ENCODE measurements around the gene VSTM5. TPM values are rescaled to one million over a fixed set of nuclear protein-coding genes. Genes with fewer than 3 reads are reported as not detected.

The VSTM5 gene
- polyA plus RNA-seq, 3 donors = not detected

GRCh38 chr11:93814966-93815633 is 35.3 kb downstream of the VSTM5 start:
- no peak for DNase-seq
- intact Hi-C loops (cut with micrococcal nuclease) = no loop called here
- H3K4me1 ChIP-seq (ENCODE audit: control insufficient read depth in 1 of 2, insufficient read depth in 2 of 2, low read length in 2 of 2) = no peaks in the 10 kb centered on the region
- no peak overlapping the region for H3K27ac ChIP-seq (ENCODE audit: low read depth in 1 of 2, low read length in 2 of 2)
- Mint-ChIP-seq H3K9me3 (no peaks in the 10 kb centered on the region), H3K27ac (peak overlapping the region in 1 of 7 donors; percentile 25), H3K4me3 (no peak overlapping the region), H3K36me3 (peaks cover 49 to 62% of the 10 kb centered on the region in 2 donors), H3K27me3 (ENCODE audit: low read depth in 3 of 3) (peaks cover 0 to 3% (median 0%) of the 10 kb centered on the region in 3 donors), H3K4me1 (no peaks in the 10 kb centered on the region)
- no peak overlapping the region for H2AFZ ChIP-seq (ENCODE audit: insufficient read depth, low read depth, low read length, poor library complexity, severe bottlenecking)
- no peak overlapping the region for H3K4me2 ChIP-seq (replicated peaks; ENCODE audit: extremely low read depth, low read length, poor library complexity, severe bottlenecking)
- no peak overlapping the region for H3K9ac ChIP-seq (ENCODE audit: insufficient read depth, low read length, poor library complexity, severe bottlenecking)
- no peak overlapping the region for H3K4me3 ChIP-seq (replicated peaks in 1 of 3; ENCODE audit: low read depth in 2 of 3, low read length in 3 of 3)
- H3K9me3 ChIP-seq (replicated peaks in 1 of 2; ENCODE audit: control insufficient read depth in 1 of 2, insufficient read depth in 1 of 2, low read length in 2 of 2) = no peaks in the 10 kb centered on the region
- H3K27me3 ChIP-seq (ENCODE audit: control insufficient read depth in 2 of 2, insufficient read depth in 2 of 2, low read length in 2 of 2) = no peaks in the 10 kb centered on the region
- TF ChIP-seq CTCF (IDR thresholded peaks at IDR 0.05) = no peak
- peaks cover 9% of the 10 kb centered on the region for H4K20me1 ChIP-seq (ENCODE audit: insufficient read depth, low read length)
- WGBS (ENCODE audit: insufficient coverage) = 89% methylated on average over 2 of the region's 6 CpGs
- H3K36me3 ChIP-seq (replicated peaks in 1 of 2; ENCODE audit: control insufficient read depth in 1 of 2, insufficient read depth in 2 of 2, low read length in 2 of 2) = peaks cover 48 to 60% of the 10 kb centered on the region in 2 donors
- no peaks in the 10 kb centered on the region for H3K79me2 ChIP-seq (ENCODE audit: insufficient read depth, low read length)

DNA sequence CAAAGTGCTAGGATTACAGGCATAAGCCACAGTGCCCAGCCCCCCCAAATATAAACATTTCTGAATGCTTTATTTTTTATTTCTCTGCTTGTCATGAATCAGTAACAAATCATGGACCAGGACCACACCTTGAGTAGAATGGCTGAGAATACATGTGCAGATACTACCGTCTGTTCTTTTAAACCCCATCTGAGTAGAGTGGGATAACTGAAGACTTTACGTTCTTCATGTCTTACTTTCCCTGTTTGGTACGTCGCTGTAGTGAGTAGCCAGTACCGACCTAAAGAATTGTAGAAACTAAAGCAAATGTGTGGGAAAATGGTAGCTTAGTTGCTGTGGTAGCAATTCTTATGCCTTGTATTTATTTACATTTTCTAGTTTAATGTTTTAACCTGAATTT is 36.4 kb downstream of the VSTM5 start:
- H3K27ac Mint-ChIP-seq = no peak overlapping the region
- H3K27me3 Mint-ChIP-seq (ENCODE audit: low read depth in 3 of 3) = peaks cover 0 to 2% (median 0%) of the 10 kb centered on the region in 3 donors
- H3K36me3 Mint-ChIP-seq = peaks cover 59 to 74% of the 10 kb centered on the region in 2 donors
- H3K36me3 ChIP-seq (replicated peaks in 1 of 2; ENCODE audit: control insufficient read depth in 1 of 2, insufficient read depth in 2 of 2, low read length in 2 of 2) = peaks cover 58 to 70% of the 10 kb centered on the region in 2 donors
- H4K20me1 ChIP-seq (ENCODE audit: insufficient read depth, low read length) = peaks cover 15% of the 10 kb centered on the region
- DNase-seq = no peak
- no peak overlapping the region for H3K4me3 Mint-ChIP-seq
- no peaks in the 10 kb centered on the region for H3K79me2 ChIP-seq (ENCODE audit: insufficient read depth, low read length)
- TF ChIP-seq CTCF (IDR thresholded peaks at IDR 0.05) = no peak
- intact Hi-C loops (cut with micrococcal nuclease) = no loop called here
- no peak overlapping the region for H3K4me3 ChIP-seq (replicated peaks in 1 of 3; ENCODE audit: low read depth in 2 of 3, low read length in 3 of 3)
- no peak overlapping the region for H3K9ac ChIP-seq (ENCODE audit: insufficient read depth, low read length, poor library complexity, severe bottlenecking)
- no peak overlapping the region for H3K4me2 ChIP-seq (replicated peaks; ENCODE audit: extremely low read depth, low read length, poor library complexity, severe bottlenecking)
- no peak overlapping the region for H2AFZ ChIP-seq (ENCODE audit: insufficient read depth, low read depth, low read length, poor library complexity, severe bottlenecking)
- H3K27ac ChIP-seq (ENCODE audit: low read depth in 1 of 2, low read length in 2 of 2) = no peak overlapping the region
- WGBS (ENCODE audit: insufficient coverage) = 100% methylated on average over 4 of the region's 5 CpGs
- H3K9me3 Mint-ChIP-seq = no peaks in the 10 kb centered on the region
- no peaks in the 10 kb centered on the region for H3K4me1 ChIP-seq (ENCODE audit: control insufficient read depth in 1 of 2, insufficient read depth in 2 of 2, low read length in 2 of 2)
- H3K27me3 ChIP-seq (ENCODE audit: control insufficient read depth in 2 of 2, insufficient read depth in 2 of 2, low read length in 2 of 2) = no peaks in the 10 kb centered on the region
- H3K4me1 Mint-ChIP-seq = no peaks in the 10 kb centered on the region
- H3K9me3 ChIP-seq (replicated peaks in 1 of 2; ENCODE audit: control insufficient read depth in 1 of 2, insufficient read depth in 1 of 2, low read length in 2 of 2) = no peaks in the 10 kb centered on the region
